ENCODE results near the gene OTUD4. TPM values are rescaled to one million over a fixed set of nuclear protein-coding genes. Genes with fewer than 3 reads are reported as not detected.

The OTUD4 gene
- total RNA-seq, 1 donor from 2014 or later = 22.7 TPM

DNA sequence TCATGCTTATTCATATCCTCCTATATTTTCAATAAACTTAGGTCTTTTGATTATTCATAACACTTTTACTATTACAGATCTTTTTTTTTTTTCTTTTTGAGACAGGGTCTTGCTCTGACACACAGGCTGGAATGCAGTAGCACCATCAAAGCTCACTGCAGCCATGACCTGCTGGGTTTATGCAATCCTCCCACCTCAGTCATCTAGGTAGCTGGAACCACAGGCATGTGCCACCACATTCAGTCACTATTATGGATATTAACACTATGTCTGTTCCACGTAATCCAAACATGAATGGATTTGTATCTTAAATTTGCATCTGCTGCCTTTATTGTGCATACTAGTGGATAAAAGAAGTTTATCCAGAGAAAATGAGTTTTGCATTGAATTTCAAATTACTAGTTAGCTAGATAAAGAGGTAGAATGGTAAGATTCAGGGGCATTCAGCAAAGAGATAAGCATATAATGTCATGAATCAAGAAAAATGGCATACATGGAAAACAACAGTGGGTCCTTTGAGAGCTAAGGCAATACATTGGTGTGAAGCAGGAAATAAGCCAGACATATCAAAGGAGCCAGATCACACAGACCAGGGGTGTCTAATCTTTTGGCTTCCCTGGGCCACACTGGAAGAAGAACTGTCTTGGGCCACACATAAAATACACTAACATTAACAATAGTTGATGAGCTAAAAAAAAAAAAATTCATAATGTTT, 96.3 kb downstream of the OTUD4 start:
- Mint-ChIP-seq H3K9me3 (ENCODE audit: unreplicated experiment) (no peaks in the 10 kb centered on the region), H3K4me3 (ENCODE audit: unreplicated experiment) (no peak overlapping the region), H3K27me3 (ENCODE audit: unreplicated experiment) (no peaks in the 10 kb centered on the region), H3K36me3 (ENCODE audit: unreplicated experiment) (no peaks in the 10 kb centered on the region), H3K4me1 (ENCODE audit: low read depth, unreplicated experiment) (no peaks in the 10 kb centered on the region), H3K27ac (ENCODE audit: unreplicated experiment) (no peak overlapping the region)
- no peak for DNase-seq
- TF ChIP-seq, protein P1, sequence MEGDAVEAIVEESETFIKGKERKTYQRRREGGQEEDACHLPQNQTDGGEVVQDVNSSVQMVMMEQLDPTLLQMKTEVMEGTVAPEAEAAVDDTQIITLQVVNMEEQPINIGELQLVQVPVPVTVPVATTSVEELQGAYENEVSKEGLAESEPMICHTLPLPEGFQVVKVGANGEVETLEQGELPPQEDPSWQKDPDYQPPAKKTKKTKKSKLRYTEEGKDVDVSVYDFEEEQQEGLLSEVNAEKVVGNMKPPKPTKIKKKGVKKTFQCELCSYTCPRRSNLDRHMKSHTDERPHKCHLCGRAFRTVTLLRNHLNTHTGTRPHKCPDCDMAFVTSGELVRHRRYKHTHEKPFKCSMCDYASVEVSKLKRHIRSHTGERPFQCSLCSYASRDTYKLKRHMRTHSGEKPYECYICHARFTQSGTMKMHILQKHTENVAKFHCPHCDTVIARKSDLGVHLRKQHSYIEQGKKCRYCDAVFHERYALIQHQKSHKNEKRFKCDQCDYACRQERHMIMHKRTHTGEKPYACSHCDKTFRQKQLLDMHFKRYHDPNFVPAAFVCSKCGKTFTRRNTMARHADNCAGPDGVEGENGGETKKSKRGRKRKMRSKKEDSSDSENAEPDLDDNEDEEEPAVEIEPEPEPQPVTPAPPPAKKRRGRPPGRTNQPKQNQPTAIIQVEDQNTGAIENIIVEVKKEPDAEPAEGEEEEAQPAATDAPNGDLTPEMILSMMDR (IDR thresholded peaks at IDR 0.05; ENCODE audit: partially characterized antibody, unreplicated experiment) = no peak

Other genes with a start within 250 kb of the OTUD4 start
- 16.2 TPM for gene ANAPC10, start 82.4 kb downstream of the OTUD4 start, total RNA-seq (ENCODE audit: unreplicated experiment)
- gene ABCE1, start 82.3 kb downstream of the OTUD4 start, total RNA-seq (ENCODE audit: unreplicated experiment) = 36.2 TPM